HepG2 (cell line): Measurements from ENCODE around the gene GDPD5. TPM values are rescaled to one million over a fixed set of nuclear protein-coding genes. Genes with fewer than 3 reads are reported as not detected.
A peak's percentile ranks its signal among the peaks of the same experiment; 100 is the strongest.

Source experiments
- ATF7 ChIP-seq, 2 experiments: fragments of 450-650 bp in 1 of 2; sonication (generic) in 1 of 2; formaldehyde crosslinking in 1 of 2; IDR thresholded peaks; 2 replicates each; pipeline versions ENCODE4 v1.4.0 to v1.6.1; 2016 to 2020; ENCODE audit warnings: antibody characterized with exemption in 1 of 2, mild to moderate bottlenecking in 1 of 2, missing genetic modification reagents in 1 of 2
- CEBPG ChIP-seq: IDR thresholded peaks from 2 replicates; pipeline ENCODE4 v1.6.1; 2016
- CHCHD3 ChIP-seq: sonication (generic); formaldehyde crosslinking; IDR thresholded peaks from 2 replicates; pipeline ENCODE4 v1.8.0; 2022; ENCODE audit warnings: mild to moderate bottlenecking, missing genetic modification reagents, moderate library complexity
- CHD2 ChIP-seq: IDR thresholded peaks from 2 replicates; pipeline ENCODE4 v1.6.1; 2011; ENCODE audit warnings: low read depth, low read length, improper control_type of control experiment
- FUBP1 ChIP-seq: sonication (generic); formaldehyde crosslinking; IDR thresholded peaks from 2 replicates; pipeline ENCODE4 v1.5.1; 2020; ENCODE audit warnings: missing genetic modification reagents, mild to moderate bottlenecking, borderline replicate concordance
- JUND ChIP-seq: sonication (generic); formaldehyde crosslinking; IDR thresholded peaks from 2 replicates; pipeline ENCODE4 v1.8.0; 2022; ENCODE audit warnings: mild to moderate bottlenecking, missing genetic modification reagents
- NFRKB ChIP-seq: fragments of 450-650 bp; IDR thresholded peaks from 2 replicates; pipeline ENCODE4 v1.6.1; 2017
- POLR2A ChIP-seq, 2 experiments: IDR thresholded peaks; 2 replicates each; pipeline ENCODE4 v1.6.1; 2011; ENCODE audit warnings: low read depth in 2 of 2, low read length in 2 of 2, mild to moderate bottlenecking in 1 of 2, moderate library complexity in 1 of 2; ENCODE audit not compliant: insufficient read depth in 1 of 2
- RFXANK ChIP-seq: IDR thresholded peaks from 2 replicates; pipeline ENCODE4 v1.6.1; 2016
- SNRNP70 ChIP-seq: fragments of 200-400 bp; formaldehyde crosslinking; IDR thresholded peaks from 2 replicates; pipeline ENCODE4 v1.6.1; 2017; ENCODE audit warnings: mild to moderate bottlenecking, low read depth, low read length, moderate library complexity
- SP5 ChIP-seq: IDR thresholded peaks from 2 replicates; pipeline ENCODE4 v1.6.1; 2016; ENCODE audit warnings: low read depth, borderline replicate concordance
- SSRP1 ChIP-seq: IDR thresholded peaks from 2 replicates; pipeline ENCODE4 v1.6.1; 2016; ENCODE audit warnings: control low read depth
- TRIM22 ChIP-seq: fragments of 450-650 bp; IDR thresholded peaks from 2 replicates; pipeline ENCODE4 v1.6.1; 2017
- ZFP91 ChIP-seq: sonication (generic); formaldehyde crosslinking; IDR thresholded peaks from 2 replicates; pipeline ENCODE4 v1.9.0; 2022; ENCODE audit warnings: missing genetic modification reagents, mild to moderate bottlenecking, borderline replicate concordance
- ZFX ChIP-seq: sonication (generic); formaldehyde crosslinking; IDR thresholded peaks from 2 replicates; pipeline ENCODE4 v1.4.0; 2020; ENCODE audit warnings: mild to moderate bottlenecking, low read depth, missing genetic modification reagents, moderate library complexity
- ZNF138 ChIP-seq: sonication (generic); formaldehyde crosslinking; IDR thresholded peaks from 2 replicates; pipeline ENCODE4 v1.5.0; 2020; ENCODE audit warnings: mild to moderate bottlenecking, low read depth, missing genetic modification reagents
- ZNF264 ChIP-seq: sonication (generic); formaldehyde crosslinking; IDR thresholded peaks from 2 replicates; pipeline ENCODE4 v1.4.0; 2020; ENCODE audit warnings: missing genetic modification reagents
- ZNF512B ChIP-seq: sonication (generic); formaldehyde crosslinking; IDR thresholded peaks from 2 replicates; pipeline ENCODE4 v1.5.1; 2020; ENCODE audit warnings: missing genetic modification reagents, mild to moderate bottlenecking, borderline replicate concordance
- polyA plus RNA-seq, 8 experiments: library from polyadenylated mRNA; depleted of rRNA in 3 of 8; stranded (reverse) in 7 of 8; unstranded in 1 of 8; fragments of >200 nt; fragmentation: Illumina TruSeq in 4 of 8; extraction: Trizol in 4 of 8; gene quantifications; 2 replicates each; pipeline versions ENCODE4 v1.2.1 to v1.2.3, GENCODE V29; 2011 to 2016; ENCODE audit warnings: low read depth in 4 of 8, missing spikeins in 1 of 8, mixed read lengths in 1 of 8; ENCODE audit not compliant: insufficient read depth in 1 of 8
- total RNA-seq, 5 experiments: library from RNA; depleted of rRNA; stranded (reverse); fragments of >200 nt; fragmentation: Illumina TruSeq; extraction: Trizol; gene quantifications; 2 replicates each; pipeline ENCODE4 v1.2.3, GENCODE V29; 2016; ENCODE audit warnings: low read depth in 1 of 5
- TF ChIP-seq, protein P1 (sequence below): sonication (generic); formaldehyde crosslinking; IDR thresholded peaks from 2 replicates; pipeline ENCODE4 v1.8.0; 2022; ENCODE audit warnings: mild to moderate bottlenecking, missing genetic modification reagents, moderate library complexity
- TF ChIP-seq, protein P2 (sequence below): sonication (generic); formaldehyde crosslinking; IDR thresholded peaks from 2 replicates; pipeline ENCODE4 v1.8.0; 2022; ENCODE audit warnings: missing genetic modification reagents, mild to moderate bottlenecking, borderline replicate concordance

Gene GDPD5
- total and polyA plus RNA-seq, 2 of the 13 experiments (the other 11 are each of a cell fraction or from before 2014, with no cell fraction given): 55.0 to 67.5 TPM

DNA sequence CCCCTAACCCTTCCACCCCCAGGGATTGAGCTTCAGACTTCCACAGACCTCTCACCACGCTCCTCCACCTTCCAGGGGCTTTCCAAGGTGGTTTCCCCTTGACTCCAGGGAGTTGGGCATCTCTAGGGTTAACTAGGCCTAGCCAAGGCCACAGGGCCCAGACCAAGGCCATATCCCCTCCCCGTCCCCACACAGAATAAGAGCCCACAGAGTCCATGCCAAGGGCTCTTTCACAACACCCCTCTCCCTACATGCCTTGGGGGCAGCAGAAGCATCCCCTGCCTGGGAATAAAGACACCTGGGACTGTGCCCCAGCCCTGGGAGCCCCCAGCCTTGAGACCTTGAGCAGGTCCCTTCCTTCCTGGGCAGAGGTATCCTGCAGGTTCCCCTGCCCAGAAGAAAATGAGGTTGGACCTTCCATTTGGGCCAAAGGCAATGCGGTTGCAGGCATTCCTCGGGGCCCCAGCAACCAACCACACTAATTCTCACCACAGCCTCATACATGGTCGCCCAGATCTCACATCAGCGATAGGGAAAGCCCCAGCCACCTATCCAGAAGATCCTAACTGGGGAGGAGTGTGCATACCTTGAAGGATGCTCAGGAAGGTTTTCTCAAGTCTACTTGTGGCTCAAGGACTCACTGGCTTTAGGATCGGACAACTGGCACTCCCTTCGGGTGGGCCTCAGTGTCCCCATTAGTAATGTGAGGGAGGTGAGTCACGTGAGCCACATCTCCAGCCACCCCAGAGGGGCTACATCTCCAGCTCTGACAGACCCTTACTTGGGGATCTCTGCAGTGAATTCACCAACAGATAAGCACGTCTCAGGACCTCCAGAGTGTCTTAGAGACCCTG, 1.7 kb downstream of the GDPD5 start (continued):
- TF ChIP-seq ZFP91 (CRISPR knock-in tag) (no peak), NFRKB (no peak), ZFX (peak; percentile 95), TRIM22 (no peak), SP5 (CRISPR knock-in tag) (peak; percentile 75), SSRP1 (CRISPR knock-in tag) (no peak), FUBP1 (CRISPR knock-in tag) (no peak), RFXANK (CRISPR knock-in tag) (no peak; the same call in 1 of the 2 replicates), SNRNP70 (no peak), CHD2 (no peak), POLR2A (IDR thresholded peaks at IDR 0.05; ENCODE audit: insufficient read depth in 1 of 2, low read depth in 2 of 2, low read length in 2 of 2) (peak; percentile 25 to 57; a peak in 3 of 4 replicates), ZNF138 (CRISPR knock-in tag) (0 out of 2 replicates have a peak, but pooled peaks have one; percentile 70), CEBPG (peak; percentile 89), ZNF264 (no peak), ATF7 (IDR thresholded peaks at IDR 0.05) (no peak), ATF7 (CRISPR knock-in tag; IDR thresholded peaks at IDR 0.05) (no peak), ZNF512B (CRISPR knock-in tag) (no peak), JUND (CRISPR knock-in tag) (no peak), CHCHD3 (no peak)
- TF ChIP-seq, protein P1, sequence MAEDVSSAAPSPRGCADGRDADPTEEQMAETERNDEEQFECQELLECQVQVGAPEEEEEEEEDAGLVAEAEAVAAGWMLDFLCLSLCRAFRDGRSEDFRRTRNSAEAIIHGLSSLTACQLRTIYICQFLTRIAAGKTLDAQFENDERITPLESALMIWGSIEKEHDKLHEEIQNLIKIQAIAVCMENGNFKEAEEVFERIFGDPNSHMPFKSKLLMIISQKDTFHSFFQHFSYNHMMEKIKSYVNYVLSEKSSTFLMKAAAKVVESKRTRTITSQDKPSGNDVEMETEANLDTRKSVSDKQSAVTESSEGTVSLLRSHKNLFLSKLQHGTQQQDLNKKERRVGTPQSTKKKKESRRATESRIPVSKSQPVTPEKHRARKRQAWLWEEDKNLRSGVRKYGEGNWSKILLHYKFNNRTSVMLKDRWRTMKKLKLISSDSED (CRISPR knock-in tag): no peak
- TF ChIP-seq, protein P2, sequence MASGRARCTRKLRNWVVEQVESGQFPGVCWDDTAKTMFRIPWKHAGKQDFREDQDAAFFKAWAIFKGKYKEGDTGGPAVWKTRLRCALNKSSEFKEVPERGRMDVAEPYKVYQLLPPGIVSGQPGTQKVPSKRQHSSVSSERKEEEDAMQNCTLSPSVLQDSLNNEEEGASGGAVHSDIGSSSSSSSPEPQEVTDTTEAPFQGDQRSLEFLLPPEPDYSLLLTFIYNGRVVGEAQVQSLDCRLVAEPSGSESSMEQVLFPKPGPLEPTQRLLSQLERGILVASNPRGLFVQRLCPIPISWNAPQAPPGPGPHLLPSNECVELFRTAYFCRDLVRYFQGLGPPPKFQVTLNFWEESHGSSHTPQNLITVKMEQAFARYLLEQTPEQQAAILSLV (CRISPR knock-in tag): no peak
